NCI-H2227 treated with DMSO at 0.1 percent for 48 hours (cell line): ENCODE measurements around the gene AVPR2.

ENCODE experiments used
- DNase-seq: peaks from one replicate; lab custom pipeline; 2025; lab: John Stamatoyannopoulos, UW

The AVPR2 gene

GRCh38 chrX:153952373-153953026 lies 48.0 kb downstream of the AVPR2 start:
- no peak for DNase-seq

- DNase-seq, result peak; percentile 53
Measured at GRCh38 chrX:153953342-153953830, 48.9 kb downstream of the AVPR2 start.

- DNase-seq, result no peak
Measured at GRCh38 chrX:153953892-153954557, 49.6 kb downstream of the AVPR2 start.

GRCh38 chrX:153954558-153955227 lies 50.2 kb downstream of the AVPR2 start:
- no peak for DNase-seq

GRCh38 chrX:153955228-153955732 lies 50.8 kb downstream of the AVPR2 start:
- no peak for DNase-seq

- no peak for DNase-seq
Measured at GRCh38 chrX:153956044-153956907, 51.8 kb downstream of the AVPR2 start.
